Osteoblast (primary cell): Measurements from ENCODE around the gene RELCH. TPM values are rescaled to one million over a fixed set of nuclear protein-coding genes. Genes with fewer than 3 reads are reported as not detected.

Experiments
- DNase-seq: peaks from one replicate; pipeline ENCODE4 v3.0.0; 2011; ENCODE audit warnings: low spot score, mixed read lengths; ENCODE audit not compliant: insufficient read length; ENCODE audit errors: missing footprints
- H2AFZ ChIP-seq: 2 replicates; pipeline ENCODE4 v1.6.0; 2011; ENCODE audit warnings: mild to moderate bottlenecking, low read length
- H3K27ac ChIP-seq: 2 replicates; pipeline ENCODE4 v1.5.1; 2011; ENCODE audit warnings: mild to moderate bottlenecking, low read depth, low read length, moderate library complexity
- H3K27me3 ChIP-seq: 2 replicates; pipeline ENCODE4 v1.6.0; 2012; ENCODE audit warnings: mild to moderate bottlenecking, control low read depth, inconsistent platforms, low read length, moderate library complexity; ENCODE audit not compliant: insufficient read depth
- H3K36me3 ChIP-seq: 2 replicates; pipeline ENCODE4 v1.5.1; 2011; ENCODE audit warnings: mild to moderate bottlenecking, low read length, control low read depth, moderate library complexity; ENCODE audit not compliant: insufficient read depth
- H3K4me1 ChIP-seq: 2 replicates; pipeline ENCODE4 v1.5.1; 2011; ENCODE audit warnings: mild to moderate bottlenecking, low read length, control low read depth, moderate library complexity; ENCODE audit not compliant: insufficient read depth
- H3K4me2 ChIP-seq: 2 replicates; pipeline ENCODE4 v1.6.0; 2011; ENCODE audit warnings: mild to moderate bottlenecking, low read length; ENCODE audit not compliant: insufficient read depth
- H3K4me3 ChIP-seq: fragments of 200-600 bp; sonication (generic); 3 replicates; pipeline ENCODE4 v1.5.1; 2012; ENCODE audit warnings: mild to moderate bottlenecking, low read length, inconsistent platforms; ENCODE audit not compliant: insufficient read depth
- H3K79me2 ChIP-seq: 2 replicates; pipeline ENCODE4 v1.6.0; 2012; ENCODE audit warnings: mild to moderate bottlenecking, low read length, control low read depth, inconsistent platforms; ENCODE audit not compliant: insufficient read depth
- H3K9me3 ChIP-seq: 2 replicates; pipeline ENCODE4 v1.5.1; 2011; ENCODE audit warnings: low read depth, low read length, control low read depth
- H4K20me1 ChIP-seq: 2 replicates; pipeline ENCODE4 v1.6.0; 2012; ENCODE audit warnings: mild to moderate bottlenecking, low read length, control low read depth; ENCODE audit not compliant: insufficient read depth
- total RNA-seq: library from RNA; depleted of rRNA; stranded (reverse); fragments of >200 nt; gene quantifications from 2 replicates; pipeline ENCODE4 v1.2.3, GENCODE V29; 2012
- TF ChIP-seq, protein P1 (sequence below): IDR thresholded peaks from 2 replicates; pipeline ENCODE4 v1.5.1; 2011; ENCODE audit warnings: mild to moderate bottlenecking, low read depth, low read length, moderate library complexity; ENCODE audit errors: extremely low read depth

The RELCH gene
- total RNA-seq, 1 donor = 34.0 TPM

DNA sequence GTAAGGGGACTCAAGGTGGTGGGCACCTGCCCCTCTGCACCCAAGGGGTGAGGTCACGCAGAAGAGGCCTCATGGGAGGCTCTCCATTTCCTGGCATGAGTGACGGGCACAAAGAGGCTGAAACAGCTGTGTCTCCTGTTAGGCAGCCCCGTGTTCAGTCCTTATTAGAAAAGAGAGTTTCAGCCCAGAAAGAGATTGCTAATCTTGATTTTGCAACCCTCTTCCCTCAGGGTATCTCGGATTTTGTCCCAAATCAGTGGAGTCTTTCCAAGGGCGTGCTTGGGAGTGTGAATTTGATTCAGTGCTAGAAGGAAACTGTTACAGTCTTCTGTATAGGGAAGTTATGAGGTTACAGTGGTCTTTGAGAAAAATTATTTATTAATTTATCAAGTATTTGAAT is 148.4 kb downstream of the RELCH start:
- Histone ChIP-seq H3K4me1 (peaks cover 37% of the 10 kb centered on the region), H3K36me3 (no peaks in the 10 kb centered on the region), H3K27me3 (no peaks in the 10 kb centered on the region), H3K4me2 (no peak overlapping the region), H4K20me1 (no peaks in the 10 kb centered on the region), H2AFZ (no peak overlapping the region), H3K4me3 (no peak overlapping the region), H3K9me3 (no peaks in the 10 kb centered on the region), H3K27ac (no peak overlapping the region), H3K79me2 (no peaks in the 10 kb centered on the region)
- no peak for DNase-seq
- TF ChIP-seq, protein P1, sequence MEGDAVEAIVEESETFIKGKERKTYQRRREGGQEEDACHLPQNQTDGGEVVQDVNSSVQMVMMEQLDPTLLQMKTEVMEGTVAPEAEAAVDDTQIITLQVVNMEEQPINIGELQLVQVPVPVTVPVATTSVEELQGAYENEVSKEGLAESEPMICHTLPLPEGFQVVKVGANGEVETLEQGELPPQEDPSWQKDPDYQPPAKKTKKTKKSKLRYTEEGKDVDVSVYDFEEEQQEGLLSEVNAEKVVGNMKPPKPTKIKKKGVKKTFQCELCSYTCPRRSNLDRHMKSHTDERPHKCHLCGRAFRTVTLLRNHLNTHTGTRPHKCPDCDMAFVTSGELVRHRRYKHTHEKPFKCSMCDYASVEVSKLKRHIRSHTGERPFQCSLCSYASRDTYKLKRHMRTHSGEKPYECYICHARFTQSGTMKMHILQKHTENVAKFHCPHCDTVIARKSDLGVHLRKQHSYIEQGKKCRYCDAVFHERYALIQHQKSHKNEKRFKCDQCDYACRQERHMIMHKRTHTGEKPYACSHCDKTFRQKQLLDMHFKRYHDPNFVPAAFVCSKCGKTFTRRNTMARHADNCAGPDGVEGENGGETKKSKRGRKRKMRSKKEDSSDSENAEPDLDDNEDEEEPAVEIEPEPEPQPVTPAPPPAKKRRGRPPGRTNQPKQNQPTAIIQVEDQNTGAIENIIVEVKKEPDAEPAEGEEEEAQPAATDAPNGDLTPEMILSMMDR = no peak

DNA sequence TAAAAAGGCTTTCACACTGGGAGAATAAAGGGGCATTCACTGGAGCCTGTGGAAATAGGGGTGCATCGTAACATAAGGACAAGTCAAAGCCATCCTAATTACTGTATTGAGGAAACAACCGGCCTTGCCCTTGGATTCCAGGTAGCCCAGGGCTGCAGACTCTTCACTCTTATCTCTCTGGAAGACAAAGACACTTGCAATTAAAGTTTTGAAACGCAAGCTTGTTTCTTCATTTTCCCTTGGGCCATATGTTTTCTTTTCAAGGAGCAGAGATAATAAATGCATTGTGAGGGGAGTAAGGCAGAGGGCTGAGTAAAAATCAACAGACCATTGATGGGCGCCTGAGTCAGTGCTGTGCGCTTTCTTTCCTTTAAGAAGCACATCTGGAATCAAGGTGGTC is 149.6 kb downstream of the RELCH start:
- Histone ChIP-seq H3K27me3 (no peaks in the 10 kb centered on the region), H3K36me3 (no peaks in the 10 kb centered on the region), H3K27ac (no peak overlapping the region), H4K20me1 (no peaks in the 10 kb centered on the region), H2AFZ (no peak overlapping the region), H3K4me1 (peaks cover 29% of the 10 kb centered on the region), H3K9me3 (no peaks in the 10 kb centered on the region), H3K79me2 (no peaks in the 10 kb centered on the region), H3K4me2 (no peak overlapping the region), H3K4me3 (no peak overlapping the region)
- DNase-seq = no peak
- TF ChIP-seq, protein P1 = no peak

DNA sequence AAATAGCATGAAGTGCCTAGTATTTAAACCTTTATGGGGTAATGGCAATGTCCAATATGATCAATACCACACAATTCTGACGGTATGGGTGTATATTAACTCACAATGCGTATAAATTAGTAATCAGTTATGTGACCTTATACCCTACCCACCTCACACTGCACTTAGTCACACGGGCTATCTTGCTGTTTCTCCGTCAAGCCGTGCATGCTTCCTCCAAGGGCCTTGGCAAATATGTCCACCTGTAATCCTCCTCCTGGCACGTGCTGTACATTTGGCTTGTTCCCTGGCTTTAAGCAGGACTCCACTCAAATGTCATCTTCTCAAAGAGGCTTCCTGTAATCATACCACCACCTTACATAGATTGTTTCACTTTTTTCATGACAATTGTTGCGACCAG is 150.3 kb downstream of the RELCH start:
- no peak for DNase-seq
- H3K4me1 ChIP-seq = peaks cover 24% of the 10 kb centered on the region
- H3K27me3 ChIP-seq = peaks cover under 1% of the 10 kb centered on the region
- no peak overlapping the region for H3K27ac ChIP-seq
- H3K9me3 ChIP-seq = no peaks in the 10 kb centered on the region
- H3K36me3 ChIP-seq = no peaks in the 10 kb centered on the region
- no peaks in the 10 kb centered on the region for H3K79me2 ChIP-seq
- TF ChIP-seq, protein P1 = no peak
- no peak overlapping the region for H2AFZ ChIP-seq
- H3K4me3 ChIP-seq = no peak overlapping the region
- H4K20me1 ChIP-seq = no peaks in the 10 kb centered on the region
- no peak overlapping the region for H3K4me2 ChIP-seq

DNA sequence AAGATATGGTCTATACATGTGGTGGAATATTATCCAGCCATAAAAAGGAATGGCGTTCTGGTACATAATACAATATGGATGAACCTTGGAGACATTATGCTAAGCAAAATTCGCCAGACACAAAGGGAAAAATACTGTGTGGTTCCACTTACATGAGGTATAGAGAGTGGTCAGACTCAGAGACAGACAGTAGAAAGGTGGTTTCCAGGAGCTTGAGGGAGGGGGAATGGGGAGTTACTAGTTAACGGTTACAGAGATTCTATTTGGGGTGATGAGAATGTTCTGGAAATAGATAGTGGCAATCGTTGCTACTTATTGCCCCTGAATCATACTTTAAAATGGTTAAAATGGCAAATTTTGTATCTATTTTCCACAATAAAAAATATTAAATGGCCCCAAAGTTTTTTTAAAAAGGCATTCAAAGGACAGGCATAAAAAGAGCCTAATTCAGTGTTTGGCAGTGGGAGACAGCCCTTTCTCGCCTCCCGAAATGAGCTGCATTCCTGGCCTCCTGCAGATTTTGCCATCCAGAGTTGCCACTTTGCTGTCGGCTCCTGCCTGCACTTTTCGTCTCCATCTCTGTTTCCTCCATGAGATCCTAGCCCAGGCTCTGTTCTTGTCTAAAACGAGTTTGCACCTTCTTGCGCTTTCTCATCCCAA is 151.5 kb downstream of the RELCH start:
- TF ChIP-seq, protein P1 = no peak
- H3K4me1 ChIP-seq = peaks cover 24% of the 10 kb centered on the region
- no peak overlapping the region for H3K4me2 ChIP-seq
- no peak for DNase-seq
- no peak overlapping the region for H3K27ac ChIP-seq
- no peaks in the 10 kb centered on the region for H4K20me1 ChIP-seq
- no peak overlapping the region for H2AFZ ChIP-seq
- no peak overlapping the region for H3K4me3 ChIP-seq
- peaks cover 11% of the 10 kb centered on the region for H3K27me3 ChIP-seq
- H3K9me3 ChIP-seq = no peaks in the 10 kb centered on the region
- H3K36me3 ChIP-seq = no peaks in the 10 kb centered on the region
- no peaks in the 10 kb centered on the region for H3K79me2 ChIP-seq
